Mesenchymal stem cell (in vitro differentiated cells and primary cell): ENCODE results near the gene AMZ1.

ENCODE experiments used
- DNase-seq: peaks from one replicate; pipeline ENCODE4 v3.0.0-alpha.2; 2013
- H2AFZ ChIP-seq: one replicate; pipeline ENCODE4 v1.6.1; 2013; ENCODE audit warnings: low read depth, mild to moderate bottlenecking, control low read depth, inconsistent platforms, low read length, moderate library complexity
- H2AK5ac ChIP-seq: 2 replicates; pipeline ENCODE4 v1.6.1; 2013; ENCODE audit warnings: low read length, moderate library complexity, mild to moderate bottlenecking, inconsistent platforms; ENCODE audit not compliant: severe bottlenecking
- H2BK120ac ChIP-seq: one replicate; pipeline ENCODE4 v1.6.1; 2013; ENCODE audit warnings: low read depth, mild to moderate bottlenecking, inconsistent platforms, low read length, moderate library complexity
- H2BK12ac ChIP-seq, 2 experiments: one replicate each; pipeline ENCODE4 v1.6.1; 2013; ENCODE audit warnings: inconsistent platforms in 2 of 2, low read length in 2 of 2, mild to moderate bottlenecking in 2 of 2, moderate library complexity in 2 of 2, control low read depth in 1 of 2
- H2BK15ac ChIP-seq: one replicate; pipeline ENCODE4 v1.6.1; 2013; ENCODE audit warnings: mild to moderate bottlenecking, low read depth, inconsistent platforms; ENCODE audit not compliant: poor library complexity, severe bottlenecking
- H2BK5ac ChIP-seq: 2 replicates; pipeline ENCODE4 v1.6.1; 2013; ENCODE audit warnings: low read depth, mild to moderate bottlenecking, low read length, control low read depth, inconsistent platforms; ENCODE audit not compliant: poor library complexity, severe bottlenecking
- H3K14ac ChIP-seq, 2 experiments: one replicate each; pipeline ENCODE4 v1.6.1; 2013; ENCODE audit warnings: inconsistent platforms in 2 of 2, low read length in 2 of 2, control low read depth in 1 of 2, mild to moderate bottlenecking in 1 of 2, moderate library complexity in 1 of 2
- H3K18ac ChIP-seq, 2 experiments: one replicate each; pipeline ENCODE4 v1.6.1; 2013; ENCODE audit warnings: inconsistent platforms in 2 of 2, low read length in 2 of 2, control low read depth in 1 of 2, low read depth in 1 of 2, mild to moderate bottlenecking in 1 of 2
- H3K23ac ChIP-seq, 2 experiments: one replicate each; pipeline ENCODE4 v1.6.1; 2013; ENCODE audit warnings: inconsistent platforms in 2 of 2, low read length in 2 of 2, mild to moderate bottlenecking in 2 of 2, moderate library complexity in 2 of 2, control low read depth in 1 of 2
- H3K27ac ChIP-seq: 2 replicates; pipeline ENCODE4 v1.5.1; 2013; ENCODE audit warnings: mild to moderate bottlenecking, moderate library complexity, low read length, control low read depth, inconsistent platforms; ENCODE audit not compliant: poor library complexity, severe bottlenecking
- H3K27me3 ChIP-seq, 2 experiments: 2 replicates each; pipeline versions ENCODE4 v1.6.1 to v1.7.0; 2013; ENCODE audit warnings: low read length in 2 of 2, mild to moderate bottlenecking in 2 of 2, moderate library complexity in 2 of 2, control low read depth in 1 of 2, inconsistent platforms in 1 of 2; ENCODE audit not compliant: control insufficient read depth in 1 of 2, insufficient read depth in 1 of 2
- H3K36me3 ChIP-seq, 2 experiments: 2 replicates each; pipeline versions ENCODE4 v1.6.1 to v1.7.0; 2013; ENCODE audit warnings: low read length in 2 of 2, control low read depth in 1 of 2, inconsistent platforms in 1 of 2, low read depth in 1 of 2, mild to moderate bottlenecking in 1 of 2; ENCODE audit not compliant: insufficient read depth in 2 of 2, control insufficient read depth in 1 of 2
- H3K4ac ChIP-seq, 2 experiments: one replicate each; pipeline ENCODE4 v1.6.1; 2013; ENCODE audit warnings: inconsistent platforms in 2 of 2, low read length in 2 of 2, mild to moderate bottlenecking in 2 of 2, moderate library complexity in 2 of 2, control low read depth in 1 of 2, low read depth in 1 of 2
- H3K4me1 ChIP-seq: 2 replicates; pipeline ENCODE4 v1.6.1; 2013; ENCODE audit warnings: low read depth, low read length, control low read depth; ENCODE audit not compliant: control insufficient read depth, insufficient read depth
- H3K4me2 ChIP-seq: 2 replicates; pipeline ENCODE4 v1.6.1; 2013; ENCODE audit warnings: low read length, mild to moderate bottlenecking, inconsistent platforms; ENCODE audit not compliant: poor library complexity, severe bottlenecking
- H3K4me3 ChIP-seq, 2 experiments: 2 replicates each; pipeline versions ENCODE4 v1.5.1 to v1.7.0; 2013; ENCODE audit warnings: low read length in 2 of 2, mild to moderate bottlenecking in 2 of 2, control low read depth in 1 of 2, low read depth in 1 of 2; ENCODE audit not compliant: insufficient read depth in 1 of 2
- H3K79me1 ChIP-seq: replicated peaks from 2 replicates; pipeline ENCODE4 v1.6.1; 2013; ENCODE audit warnings: mild to moderate bottlenecking, control low read depth, low read length, inconsistent platforms; ENCODE audit not compliant: poor library complexity, severe bottlenecking
- H3K9ac ChIP-seq: 2 replicates; pipeline ENCODE4 v1.7.0; 2013; ENCODE audit warnings: mild to moderate bottlenecking, low read length, moderate library complexity
- H3K9me3 ChIP-seq: 2 replicates; pipeline ENCODE4 v1.7.0; 2013; ENCODE audit warnings: mild to moderate bottlenecking, low read length; ENCODE audit not compliant: control insufficient read depth
- H4K8ac ChIP-seq: one replicate; pipeline ENCODE4 v1.6.1; 2013; ENCODE audit warnings: inconsistent platforms, mild to moderate bottlenecking, low read length, moderate library complexity
- H4K91ac ChIP-seq: one replicate; pipeline ENCODE4 v1.6.1; 2013; ENCODE audit warnings: mild to moderate bottlenecking, low read length, inconsistent platforms
- WGBS: methylation state at CpG from one replicate; pipeline ENCODE4 v1.1.7; 2013; ENCODE audit warnings: mixed read lengths; 5-methylcytosine and 5-hydroxymethylcytosine counted together

AMZ1 gene

DNA sequence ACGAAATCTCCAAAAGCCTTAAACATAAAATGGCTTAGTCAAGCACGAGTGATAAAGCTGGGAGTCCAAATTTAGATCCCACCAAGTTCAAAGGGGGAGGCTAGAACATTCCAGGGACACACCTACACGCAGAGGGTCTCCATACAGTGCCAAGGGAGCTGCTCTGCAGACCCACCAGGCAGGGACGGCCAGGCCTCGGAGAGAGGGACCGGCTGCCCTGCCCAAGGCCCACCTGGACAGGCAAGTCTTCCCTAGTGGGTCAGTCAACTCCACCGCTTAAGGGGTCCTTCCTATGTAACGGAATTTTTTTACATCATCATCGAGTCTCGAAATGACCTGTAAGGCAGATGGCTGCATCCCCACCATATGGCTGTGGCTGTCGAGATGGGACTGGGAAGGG lies 28.5 kb downstream of the AMZ1 start:
- Histone ChIP-seq H3K14ac (peak overlapping the region in 1 of 2 experiments; percentile 53), H2BK12ac (peak overlapping the region; percentile 30 to 81), H3K36me3 (peaks cover 59 to 73% of the 10 kb centered on the region in 2 experiments), H3K27me3 (no peaks in the 10 kb centered on the region), H3K4me2 (no peak overlapping the region), H3K9me3 (no peaks in the 10 kb centered on the region), H2AK5ac (no peak overlapping the region), H2BK120ac (peak overlapping the region; percentile 11), H3K9ac (no peak overlapping the region), H2AFZ (no peak overlapping the region), H4K8ac (peak overlapping the region; percentile 63), H2BK5ac (no peak overlapping the region), H3K79me1 (peaks cover 33% of the 10 kb centered on the region), H3K23ac (peak overlapping the region in 1 of 2 experiments; percentile 73), H3K27ac (no peak overlapping the region), H2BK15ac (no peak overlapping the region), H4K91ac (peak overlapping the region; percentile 66), H3K4me1 (peaks cover 42% of the 10 kb centered on the region), H3K18ac (peak overlapping the region; percentile 34 to 66), H3K4me3 (no peak overlapping the region), H3K4ac (peak overlapping the region in 1 of 2 experiments; percentile 19)
- WGBS = 91% methylated on average over 11 of the region's 11 CpGs
- DNase-seq = no peak

DNA sequence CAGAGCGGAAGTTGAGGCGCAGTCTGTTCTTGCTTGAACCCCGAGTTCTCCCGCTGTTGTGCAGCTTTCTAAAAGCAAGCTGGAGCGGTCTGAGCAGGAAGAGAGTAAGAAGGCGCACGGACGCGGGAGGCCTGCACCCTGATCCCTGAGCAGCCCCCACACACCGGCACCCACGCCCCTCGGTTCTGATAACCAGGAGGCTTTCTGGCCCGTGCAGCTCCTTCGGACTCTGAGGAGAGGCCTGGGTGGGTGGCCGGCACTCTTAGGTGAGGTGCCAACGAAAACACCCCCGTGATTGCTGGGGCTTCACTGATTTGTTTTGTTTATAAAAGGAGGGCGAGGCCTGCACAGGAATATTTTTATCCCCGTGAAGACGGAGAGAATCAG lies 28.9 kb downstream of the AMZ1 start:
- Histone ChIP-seq H3K79me1 (peaks cover 34% of the 10 kb centered on the region), H3K18ac (peak overlapping the region; percentile 34 to 66), H3K4me2 (no peak overlapping the region), H3K9ac (no peak overlapping the region), H4K8ac (peak overlapping the region; percentile 63), H3K4ac (peak overlapping the region in 1 of 2 experiments; percentile 19), H3K27me3 (no peaks in the 10 kb centered on the region), H3K4me1 (peaks cover 42% of the 10 kb centered on the region), H3K27ac (no peak overlapping the region), H3K9me3 (no peaks in the 10 kb centered on the region), H2AFZ (no peak overlapping the region), H3K23ac (no peak overlapping the region), H2AK5ac (no peak overlapping the region), H3K36me3 (peaks cover 61 to 75% of the 10 kb centered on the region in 2 experiments), H3K4me3 (no peak overlapping the region), H2BK15ac (no peak overlapping the region), H2BK12ac (peak overlapping the region; percentile 30 to 81), H2BK120ac (peak overlapping the region; percentile 11), H2BK5ac (no peak overlapping the region), H4K91ac (peak overlapping the region; percentile 66), H3K14ac (peak overlapping the region in 1 of 2 experiments; percentile 42)
- DNase-seq = no peak
- 86% methylated on average over 20 of the region's 20 CpGs for WGBS

DNA sequence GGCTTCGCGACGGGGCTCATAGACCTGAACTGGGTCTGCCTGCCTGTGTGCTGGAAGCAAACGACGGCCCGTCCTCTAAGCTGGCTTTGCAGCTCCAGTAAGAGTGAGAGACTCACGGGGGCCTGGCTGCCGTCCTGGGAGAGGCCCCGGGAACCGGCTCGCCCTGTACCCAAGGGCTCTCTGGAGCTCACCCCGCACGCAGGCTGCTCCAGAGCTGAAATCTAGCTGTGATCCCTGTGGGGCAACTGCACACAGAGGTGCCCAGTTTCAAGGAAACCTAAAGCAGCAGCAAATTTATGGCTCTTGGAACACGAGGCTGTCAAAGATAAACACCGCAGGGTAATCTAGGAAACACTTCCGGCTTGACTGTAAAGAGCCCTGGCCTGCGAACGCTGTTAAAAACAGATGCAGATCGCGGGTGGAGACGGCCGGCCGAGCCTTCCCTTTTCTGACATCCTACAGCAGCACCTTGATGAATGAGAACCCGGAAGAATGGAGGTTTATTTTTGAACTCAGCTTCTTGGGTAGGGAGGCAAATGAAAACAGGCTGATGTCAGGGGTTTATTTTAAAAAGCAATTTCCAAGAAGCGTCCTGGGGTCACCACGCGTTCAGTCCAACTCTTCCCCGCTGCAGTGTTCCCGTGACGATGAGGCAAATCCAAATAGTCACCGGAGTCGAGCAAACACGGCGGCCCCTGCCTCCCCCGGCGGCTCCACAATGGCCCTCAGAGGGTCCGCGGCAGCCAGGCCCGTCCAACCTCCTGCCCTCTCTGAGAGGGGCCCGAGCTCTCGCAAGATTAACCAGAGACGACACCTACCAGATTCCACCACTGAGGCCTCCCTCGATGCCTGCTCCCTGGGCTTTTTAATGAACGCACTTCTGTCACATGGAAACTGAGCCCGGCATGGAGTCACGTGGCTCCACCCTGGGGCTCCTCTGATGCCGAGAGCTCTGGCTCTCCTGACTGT lies 29.6 kb downstream of the AMZ1 start:
- Histone ChIP-seq H3K9me3 (no peaks in the 10 kb centered on the region), H3K23ac (no peak overlapping the region), H2BK5ac (peak overlapping the region; percentile 68), H4K8ac (peak overlapping the region; percentile 70), H2AK5ac (no peak overlapping the region), H4K91ac (peak overlapping the region; percentile 66), H3K4me3 (no peak overlapping the region), H3K4me2 (peak overlapping the region; percentile 13), H3K14ac (peak overlapping the region in 1 of 2 experiments; percentile 26), H2BK15ac (no peak overlapping the region), H2BK12ac (peak overlapping the region in 1 of 2 experiments; percentile 30), H3K4ac (peak overlapping the region; percentile 19 to 76), H2AFZ (no peak overlapping the region), H3K9ac (peak overlapping the region; percentile 29), H3K79me1 (peaks cover 33% of the 10 kb centered on the region), H3K18ac (peak overlapping the region; percentile 43 to 72), H3K27me3 (no peaks in the 10 kb centered on the region), H2BK120ac (peak overlapping the region; percentile 24), H3K27ac (no peak overlapping the region), H3K36me3 (peaks cover 66 to 71% of the 10 kb centered on the region in 2 experiments), H3K4me1 (peaks cover 40% of the 10 kb centered on the region)
- WGBS = 39% methylated on average over 46 of the region's 47 CpGs
- peak; percentile 86 for DNase-seq

DNA sequence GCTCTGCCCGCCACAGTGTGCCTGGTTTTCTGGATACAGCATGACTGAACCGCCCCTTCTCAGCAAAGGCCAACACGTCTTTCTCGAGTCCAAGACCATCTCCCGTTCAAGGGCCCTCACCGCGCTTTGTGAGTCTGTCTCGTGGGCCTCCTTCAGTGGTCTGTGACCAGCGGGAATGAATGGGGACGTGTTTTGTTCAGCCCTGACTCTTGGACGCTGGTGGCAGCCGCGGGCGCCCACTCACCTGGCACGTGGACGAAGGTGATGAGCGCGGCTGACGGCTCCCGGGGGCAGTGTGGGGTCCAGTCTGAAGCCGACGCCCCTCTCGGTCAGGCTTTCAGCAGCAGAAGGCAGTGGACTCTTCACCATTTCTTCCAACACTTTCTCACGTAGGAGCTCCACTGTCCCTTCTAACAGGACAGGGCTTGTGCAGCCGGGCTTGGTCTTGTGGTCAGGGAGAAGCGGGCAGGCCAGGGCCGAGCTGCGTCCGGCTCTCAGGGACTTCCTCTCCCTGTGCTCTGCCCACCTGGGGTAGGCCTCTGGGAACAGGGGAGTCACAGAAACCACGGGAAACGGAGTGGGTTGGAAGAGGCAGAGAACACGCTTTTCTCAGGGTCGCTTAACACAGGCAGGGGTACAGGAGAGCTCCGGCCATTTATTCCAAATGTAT lies 30.4 kb downstream of the AMZ1 start:
- peak overlapping the region; percentile 24 for H2BK120ac ChIP-seq
- H3K9ac ChIP-seq = no peak overlapping the region
- peaks cover 37% of the 10 kb centered on the region for H3K4me1 ChIP-seq
- DNase-seq = no peak
- peak overlapping the region in 1 of 2 experiments; percentile 72 for H3K18ac ChIP-seq
- peak overlapping the region; percentile 65 for H4K8ac ChIP-seq
- H3K4me3 ChIP-seq = no peak overlapping the region
- H2AFZ ChIP-seq = no peak overlapping the region
- H2BK5ac ChIP-seq = no peak overlapping the region
- H3K9me3 ChIP-seq = no peaks in the 10 kb centered on the region
- no peak overlapping the region for H2AK5ac ChIP-seq
- no peaks in the 10 kb centered on the region for H3K27me3 ChIP-seq
- H3K79me1 ChIP-seq = peaks cover 33% of the 10 kb centered on the region
- H3K14ac ChIP-seq = no peak overlapping the region
- H3K27ac ChIP-seq = no peak overlapping the region
- H4K91ac ChIP-seq = peak overlapping the region; percentile 34
- H2BK15ac ChIP-seq = no peak overlapping the region
- H3K23ac ChIP-seq = no peak overlapping the region
- 95% methylated on average over 29 of the region's 34 CpGs for WGBS
- peaks cover 68 to 70% of the 10 kb centered on the region in 2 experiments for H3K36me3 ChIP-seq
- H2BK12ac ChIP-seq = peak overlapping the region in 1 of 2 experiments; percentile 65
- no peak overlapping the region for H3K4me2 ChIP-seq
- peak overlapping the region in 1 of 2 experiments; percentile 76 for H3K4ac ChIP-seq
